ENCODE results near the gene CYP2E1.
"Not testable (repeated sequence)": the region's sequence is repeated elsewhere in the genome, so short reads cannot be mapped to it uniquely, and the experiment has no call there.

The CYP2E1 gene

GRCh38 chr10:133526957-133527588, at the start of gene CYP2E1:
Gene CYP2E1, plus strand, starts transcription at chr10:133527363. Its CDS starts 33 bp downstream, at chr10:133527396.
- no peak for DNase-seq

DNA sequence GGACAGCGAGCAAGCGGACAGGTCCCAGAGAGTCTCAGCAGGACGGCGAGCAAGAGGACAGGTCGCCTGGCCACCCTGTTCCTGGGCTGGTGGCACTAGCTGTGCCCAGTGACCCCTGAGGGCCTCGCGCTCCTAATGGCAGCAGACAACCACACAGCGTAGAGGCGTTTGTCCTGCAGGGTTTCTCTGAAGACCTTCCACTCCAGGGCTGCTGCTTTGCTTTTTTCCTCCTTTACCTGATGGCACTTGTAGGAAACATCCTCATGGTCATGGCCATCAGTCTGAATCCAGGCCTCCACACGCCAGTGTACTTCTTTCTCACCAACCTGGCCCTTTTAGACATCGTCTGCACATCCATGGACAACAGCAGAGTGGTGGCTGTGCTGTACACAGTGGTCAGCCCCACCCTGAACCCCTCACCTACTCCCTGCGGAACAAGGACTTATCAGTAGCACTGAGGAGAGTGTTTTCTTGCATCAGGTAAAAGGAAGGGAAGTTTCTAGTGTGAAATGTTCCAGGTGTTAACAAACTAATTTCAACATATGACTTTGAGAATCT, 46.0 kb upstream of the CYP2E1 start:
- DNase-seq: no peak

DNA sequence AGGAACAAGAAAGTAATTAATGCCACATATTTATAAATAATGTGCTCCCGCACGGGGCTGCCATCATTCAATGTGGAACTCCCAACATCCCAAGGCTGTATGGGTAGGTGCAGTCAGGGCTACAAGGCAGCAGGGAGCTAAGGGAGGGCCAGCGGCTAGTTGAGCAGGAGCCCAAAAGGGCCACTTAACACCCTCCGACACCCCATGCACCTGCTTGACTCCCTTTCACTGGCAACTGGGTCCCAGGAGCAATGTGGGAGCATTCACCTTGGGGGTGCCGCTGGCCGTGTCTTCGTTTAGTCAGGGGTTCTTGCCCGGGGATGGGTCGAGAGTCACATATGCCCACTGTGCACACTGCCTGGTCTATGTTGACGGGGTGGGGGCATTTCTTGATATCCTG, 45.5 kb upstream of the CYP2E1 start:
- DNase-seq: no peak

- DNase-seq: no peak
Measured at GRCh38 chr10:133484818-133485217, 42.3 kb upstream of the CYP2E1 start.

GRCh38 chr10:133487085-133487484, 40.1 kb upstream of the CYP2E1 start:
- DNase-seq: no peak

- no peak for DNase-seq
Measured at GRCh38 chr10:133488354-133488753, 38.8 kb upstream of the CYP2E1 start.

DNA sequence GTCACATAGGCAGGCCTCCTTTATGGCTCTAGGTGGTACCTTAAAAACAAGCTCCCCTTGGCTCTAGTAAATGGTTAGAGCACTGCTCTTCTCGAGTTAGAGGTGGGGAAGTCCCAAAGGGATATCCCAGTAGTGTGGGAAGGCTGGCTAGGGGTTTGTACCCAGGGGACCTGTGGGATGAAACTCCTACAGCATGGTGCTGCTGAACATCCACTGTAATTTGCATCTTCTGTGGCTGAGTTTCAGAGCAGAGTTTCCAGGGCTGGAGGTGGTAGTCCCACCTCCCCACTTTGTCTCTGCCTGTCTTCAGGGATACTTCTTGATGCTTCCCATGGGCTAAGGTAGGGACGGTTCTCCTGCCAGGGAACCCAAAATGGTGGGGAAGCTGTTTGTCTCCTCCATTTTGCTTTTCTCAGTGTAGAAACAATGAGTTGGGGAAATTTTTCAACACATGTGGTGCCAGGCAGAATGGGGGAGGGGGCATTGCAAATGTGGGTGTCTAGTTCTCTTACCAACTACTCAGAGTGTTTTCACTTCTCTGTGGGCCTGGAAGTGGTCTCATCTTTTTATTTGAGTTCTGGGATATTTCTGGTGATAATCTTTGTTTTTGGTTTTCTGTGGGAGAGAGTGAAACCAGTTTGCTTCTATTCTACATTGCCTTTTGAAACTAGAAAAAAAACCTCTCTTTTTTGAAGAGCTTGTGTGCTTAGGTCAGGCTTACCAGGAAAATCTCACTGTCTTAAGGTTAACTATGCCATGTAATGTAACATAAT, 37.2 kb upstream of the CYP2E1 start:
- no peak for DNase-seq

- DNase-seq: not testable (repeated sequence)
Measured at GRCh38 chr10:133493562-133493961, 33.6 kb upstream of the CYP2E1 start.

DNA sequence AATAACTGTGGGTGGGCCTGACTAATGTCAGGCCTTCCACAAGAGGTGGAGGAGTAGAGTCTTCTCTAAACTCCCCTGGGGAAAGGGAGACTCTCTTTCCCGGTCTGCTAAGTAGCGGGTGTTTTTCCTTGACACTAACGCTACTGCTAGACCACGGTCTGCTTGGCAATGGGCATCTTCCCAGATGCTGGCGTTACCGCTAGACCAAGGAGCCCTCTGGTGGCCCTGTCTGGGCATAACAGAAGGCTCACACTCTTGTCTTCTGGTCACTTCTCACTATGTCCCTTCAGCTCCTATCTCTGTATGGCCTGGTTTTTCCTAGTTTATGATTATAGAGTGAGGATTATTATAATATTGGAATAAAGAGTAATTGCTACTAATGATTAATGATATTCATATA, 29.8 kb upstream of the CYP2E1 start:
- DNase-seq: not testable (repeated sequence)

DNA sequence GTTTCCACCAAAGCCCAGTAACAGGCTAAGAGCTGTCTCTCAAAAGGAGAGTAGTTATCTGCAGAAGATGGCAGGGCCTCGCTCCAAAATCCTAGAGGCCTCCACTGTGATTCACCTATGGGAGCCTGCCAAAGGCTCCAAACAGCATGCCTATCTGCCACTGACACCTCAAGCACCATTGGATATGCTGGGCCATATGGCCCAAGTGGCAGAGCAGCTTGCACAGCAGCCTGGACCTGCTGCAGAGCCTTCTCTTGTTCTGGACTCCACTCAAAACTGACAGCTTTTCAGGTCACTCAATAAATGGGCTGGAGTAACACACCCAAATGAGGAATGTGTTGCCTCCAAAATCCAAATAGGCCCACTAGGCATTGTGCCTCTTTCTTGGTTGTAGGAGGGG, 28.0 kb upstream of the CYP2E1 start:
- DNase-seq: not testable (repeated sequence)

- DNase-seq: not testable (repeated sequence)
Measured at GRCh38 chr10:133500897-133501296, 26.3 kb upstream of the CYP2E1 start.

DNA sequence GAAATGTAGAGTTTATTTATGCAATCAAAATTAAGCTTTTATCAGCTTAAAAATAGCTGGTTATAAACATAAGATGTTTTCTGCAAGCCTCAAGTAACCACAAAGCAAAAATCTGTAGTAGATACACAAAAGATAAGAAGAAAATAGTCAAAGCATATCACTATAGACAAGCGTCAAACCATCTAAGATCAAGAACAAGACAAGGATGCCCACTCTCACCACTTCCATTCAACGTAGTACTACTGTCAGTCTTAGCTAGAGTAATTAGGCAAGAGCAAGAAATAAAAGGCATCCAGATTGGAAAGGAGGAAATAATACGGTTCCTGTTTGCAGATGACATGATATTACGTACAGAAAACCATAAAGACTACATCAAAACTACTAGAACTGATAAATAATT, 17.5 kb upstream of the CYP2E1 start:
- DNase-seq: no peak

- no peak for DNase-seq
Measured at GRCh38 chr10:133511408-133511807, 15.8 kb upstream of the CYP2E1 start.

DNA sequence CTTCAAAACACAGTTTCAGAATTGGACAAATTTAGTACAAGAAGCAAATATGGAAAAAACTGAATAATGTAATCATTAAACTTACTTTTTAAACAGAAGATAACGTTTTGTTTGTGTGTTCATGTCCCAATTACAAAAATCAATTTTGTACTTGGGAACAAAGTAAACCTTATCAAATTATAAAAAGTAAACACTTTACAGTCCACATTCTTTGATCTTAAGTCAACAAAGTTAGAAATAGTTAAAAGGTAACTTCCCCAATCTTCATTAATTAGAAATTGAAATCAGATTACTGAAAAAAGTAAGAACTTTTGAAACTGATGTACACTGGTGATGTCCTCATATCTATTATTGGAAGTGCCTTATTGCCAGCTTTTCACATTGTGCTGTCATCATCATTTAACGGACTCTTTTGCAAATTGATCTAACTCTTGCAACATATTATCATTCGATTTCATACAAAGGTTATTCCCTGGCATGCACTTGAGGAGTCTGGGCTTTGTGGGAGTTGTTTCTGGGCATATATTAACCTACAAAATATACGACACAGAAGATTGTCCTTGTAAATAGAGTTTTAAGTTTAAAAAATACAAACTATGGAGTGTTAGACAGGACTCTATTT, 15.1 kb upstream of the CYP2E1 start:
- no peak for DNase-seq

DNA sequence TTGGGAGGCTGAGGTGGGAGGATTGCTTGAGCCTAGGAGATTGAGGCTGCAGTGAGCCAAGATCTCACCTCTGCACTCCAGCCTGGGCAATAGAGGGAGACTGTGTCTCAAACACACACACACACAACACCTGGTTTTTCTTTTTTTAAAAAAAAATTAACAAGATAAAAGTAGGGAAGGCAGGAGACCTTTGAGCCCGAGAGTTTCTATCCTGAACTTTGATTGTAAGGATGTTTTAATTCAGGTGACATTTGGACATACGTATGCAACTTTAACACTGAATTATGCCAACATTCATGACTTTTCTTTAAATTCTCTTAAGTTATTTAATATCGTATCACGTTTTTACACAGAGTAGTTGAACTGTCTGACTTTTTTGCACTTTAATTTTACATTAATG, 11.7 kb upstream of the CYP2E1 start:
- DNase-seq: no peak

DNA sequence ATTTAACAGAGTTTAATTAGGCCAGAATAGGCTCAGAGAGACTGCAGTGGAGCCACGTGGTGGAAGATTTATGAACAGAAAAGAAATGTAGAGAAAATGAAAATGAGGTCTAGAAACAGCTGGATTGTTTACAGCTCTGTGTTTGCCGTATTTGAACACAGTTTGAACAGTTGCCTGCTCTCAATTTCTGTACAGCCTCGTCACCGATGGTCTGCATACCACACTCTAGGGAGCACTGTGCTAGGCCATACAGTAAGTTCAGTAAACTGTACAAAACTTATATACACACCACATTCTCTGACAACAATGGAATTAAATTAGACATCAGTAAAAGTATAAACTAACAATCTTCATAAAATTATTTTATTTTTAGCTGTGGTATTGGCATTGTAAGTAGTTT, 11.1 kb upstream of the CYP2E1 start:
- DNase-seq: no peak

DNA sequence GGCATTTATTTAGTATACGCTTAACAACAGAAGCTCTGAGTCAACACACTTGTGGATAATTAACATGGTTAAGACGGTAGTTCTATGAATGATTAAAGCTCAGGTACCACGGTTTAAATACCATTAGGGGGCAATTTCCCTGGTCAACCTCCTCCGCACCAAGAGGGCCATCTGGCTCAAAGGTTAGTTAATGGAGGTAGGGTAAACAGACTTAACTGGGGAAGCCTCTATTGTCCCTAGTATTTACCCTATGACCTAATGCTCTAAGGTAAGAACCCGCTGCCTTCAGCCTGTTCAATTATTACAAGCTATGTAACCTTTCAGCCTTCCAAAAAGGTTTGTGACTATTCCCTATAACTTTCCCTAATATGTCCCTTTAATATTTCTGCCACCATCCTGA, 8.6 kb upstream of the CYP2E1 start:
- not testable (repeated sequence) for DNase-seq

- DNase-seq: peak; percentile 54
Measured at GRCh38 chr10:133520193-133520738, 6.9 kb upstream of the CYP2E1 start.

- DNase-seq: no peak
Measured at GRCh38 chr10:133523631-133524203, 3.4 kb upstream of the CYP2E1 start.

- DNase-seq: no peak
Measured at GRCh38 chr10:133525444-133525843, 1.7 kb upstream of the CYP2E1 start.

DNA sequence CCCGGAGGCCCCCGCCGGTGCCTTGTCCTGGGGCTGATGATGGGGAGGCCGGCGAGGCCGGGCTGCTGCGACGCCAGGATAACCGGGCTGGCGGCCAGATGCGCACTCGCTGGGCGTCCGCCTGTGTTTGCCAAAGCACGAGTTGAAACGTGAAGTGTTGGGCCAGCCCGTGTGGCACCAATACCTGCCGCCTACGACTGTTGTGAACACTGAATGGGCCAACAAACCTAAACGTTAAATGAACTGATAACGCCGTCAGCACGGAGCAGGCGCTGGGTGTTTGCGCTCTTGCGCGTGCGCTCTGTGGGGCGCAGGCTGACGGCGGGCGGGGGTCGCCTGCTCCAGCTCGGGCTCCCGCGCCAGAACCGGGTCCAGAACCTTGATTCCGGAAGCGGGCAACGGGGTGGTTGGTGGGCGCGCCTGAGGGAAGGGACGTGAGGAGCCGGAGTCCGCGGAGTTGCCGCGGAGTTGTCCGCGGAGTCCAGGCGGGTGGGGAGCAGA, 658 bp downstream of the CYP2E1 start:
- DNase-seq: no peak

DNA sequence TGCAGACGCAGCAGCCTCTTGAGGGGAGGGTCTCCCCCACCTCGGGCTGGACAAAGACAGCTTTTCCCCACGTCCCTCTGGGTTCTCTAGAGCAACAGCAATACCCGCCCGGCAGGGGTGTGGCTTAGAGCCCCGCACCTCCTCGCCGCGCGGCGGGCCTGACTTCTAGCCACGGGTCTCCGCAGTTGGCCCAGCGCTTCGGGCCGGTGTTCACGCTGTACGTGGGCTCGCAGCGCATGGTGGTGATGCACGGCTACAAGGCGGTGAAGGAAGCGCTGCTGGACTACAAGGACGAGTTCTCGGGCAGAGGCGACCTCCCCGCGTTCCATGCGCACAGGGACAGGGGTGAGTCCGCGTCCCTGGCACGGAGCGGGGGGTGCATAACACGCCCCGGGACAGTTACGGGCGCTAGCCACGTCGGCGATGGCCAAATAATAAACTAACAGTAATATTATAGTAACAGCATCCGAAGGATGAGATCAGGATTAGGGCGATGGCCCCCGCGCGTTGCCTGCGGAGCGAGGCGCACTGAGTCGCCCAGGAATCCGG, 1.2 kb downstream of the CYP2E1 start:
- no peak for DNase-seq
